GM18526 (cell line): Measurements from ENCODE around the gene MDK.

Experiments
- POLR2A ChIP-seq: IDR thresholded peaks from 3 replicates; pipeline ENCODE4 v1.6.1; 2011; ENCODE audit not compliant: insufficient read length; ENCODE audit errors: extremely low read depth

MDK gene

DNA sequence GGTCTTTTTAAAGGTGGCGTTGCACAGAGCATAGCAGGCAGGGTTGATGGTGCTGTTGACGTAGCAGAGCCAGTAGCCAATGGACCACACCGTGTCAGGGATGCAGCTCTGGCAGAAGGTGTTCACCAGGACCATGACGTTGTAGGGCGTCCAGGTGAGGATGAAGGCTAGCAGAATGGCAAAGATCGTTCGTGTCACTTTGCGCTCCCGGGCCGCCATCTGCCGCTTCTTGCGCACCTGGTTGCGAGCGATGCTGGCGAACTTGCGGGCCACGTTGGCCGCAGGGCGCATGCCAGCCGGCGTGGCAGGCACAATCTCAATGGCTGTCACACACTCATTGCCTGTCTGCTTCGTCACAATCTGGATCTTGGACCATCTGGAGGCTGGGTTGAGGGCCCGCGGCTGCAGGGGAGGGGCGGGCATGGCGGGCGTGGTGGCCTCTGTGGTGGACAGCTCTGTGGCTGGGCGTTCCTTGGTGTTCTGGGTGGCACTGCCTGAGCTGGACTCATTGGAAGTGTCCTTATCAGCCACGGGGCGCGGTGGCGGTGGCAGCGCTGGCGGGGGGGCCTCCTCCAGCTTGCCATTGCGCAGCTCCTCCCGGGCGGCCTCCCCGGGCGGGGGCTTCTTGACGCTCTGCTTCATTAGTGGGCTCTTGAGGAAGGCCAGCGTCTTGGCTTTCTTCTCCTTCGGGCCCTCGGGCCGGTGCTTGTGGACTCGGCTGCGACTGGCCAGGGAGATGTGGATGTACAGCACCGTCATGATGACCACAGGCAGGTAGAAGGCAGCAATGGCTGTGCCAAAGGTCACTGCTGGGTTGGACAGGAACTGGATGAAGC lies 3.9 kb downstream of the MDK start:
- no peak for TF ChIP-seq POLR2A

DNA sequence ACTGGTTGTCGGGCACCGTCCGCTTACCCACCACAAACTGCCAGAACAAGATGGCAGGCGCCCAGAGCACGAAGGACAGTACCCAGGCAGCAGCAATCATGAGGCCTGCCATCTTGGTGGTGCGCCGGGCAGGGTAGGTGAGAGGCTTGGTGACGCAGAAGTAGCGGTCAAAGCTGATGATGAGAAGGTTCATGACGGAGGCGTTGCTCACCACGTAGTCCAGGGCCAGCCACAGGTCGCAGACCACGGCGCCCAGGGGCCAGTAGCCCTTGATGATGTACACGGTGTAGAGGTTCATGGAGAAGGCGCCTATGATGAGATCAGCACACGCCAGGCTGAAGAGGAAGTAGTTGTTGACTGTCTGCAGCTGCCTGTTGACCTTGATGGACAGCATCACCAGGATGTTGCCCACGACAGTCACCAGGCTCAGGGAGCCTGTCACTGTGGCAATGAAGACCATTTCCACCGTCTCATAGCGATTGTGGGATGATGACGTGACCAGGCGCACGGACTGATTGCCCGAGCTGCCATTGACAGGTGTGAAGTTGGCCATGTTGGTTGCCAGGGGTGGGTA lies 4.6 kb downstream of the MDK start:
- TF ChIP-seq POLR2A: no peak

DNA sequence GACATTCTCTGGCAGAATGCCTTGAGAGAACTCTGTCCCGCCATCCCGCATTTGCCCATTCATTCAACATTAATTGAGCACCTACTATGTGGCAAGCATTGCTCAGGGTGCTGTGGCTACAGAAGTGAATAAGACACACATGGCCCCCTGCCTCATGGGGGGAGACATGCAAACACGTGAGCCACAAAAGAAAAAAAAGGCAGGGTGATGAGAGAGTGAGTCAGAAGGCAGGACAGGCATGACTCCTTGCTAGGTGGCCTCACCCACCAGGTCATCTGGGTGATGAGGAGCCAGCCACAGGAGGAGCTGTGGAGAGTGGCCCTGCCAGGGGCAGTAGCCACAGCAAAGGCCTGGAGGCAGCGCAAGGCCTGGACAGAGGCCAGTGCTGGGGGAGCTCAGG lies 5.2 kb downstream of the MDK start:
- TF ChIP-seq POLR2A: no peak

DNA sequence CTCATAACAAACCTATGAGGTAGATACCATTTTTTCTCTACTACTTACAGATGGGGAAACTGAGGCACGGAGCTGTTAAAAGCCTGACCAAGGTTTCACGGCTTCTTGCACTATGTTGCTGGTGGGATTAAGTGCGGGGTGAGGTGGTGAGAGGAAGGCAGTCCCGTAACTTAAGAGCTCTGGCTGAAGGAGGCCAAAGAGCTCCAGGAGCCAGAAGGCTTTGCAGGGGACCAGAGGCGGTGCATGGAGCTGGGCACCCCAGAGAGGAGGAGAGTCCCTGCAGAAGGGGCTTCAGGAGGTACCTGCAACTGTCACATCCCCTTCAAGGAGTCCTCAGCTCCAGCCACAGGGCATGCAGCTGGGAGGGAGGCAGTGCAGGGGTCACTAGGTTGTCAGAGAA lies 6.0 kb downstream of the MDK start:
- TF ChIP-seq POLR2A: no peak

DNA sequence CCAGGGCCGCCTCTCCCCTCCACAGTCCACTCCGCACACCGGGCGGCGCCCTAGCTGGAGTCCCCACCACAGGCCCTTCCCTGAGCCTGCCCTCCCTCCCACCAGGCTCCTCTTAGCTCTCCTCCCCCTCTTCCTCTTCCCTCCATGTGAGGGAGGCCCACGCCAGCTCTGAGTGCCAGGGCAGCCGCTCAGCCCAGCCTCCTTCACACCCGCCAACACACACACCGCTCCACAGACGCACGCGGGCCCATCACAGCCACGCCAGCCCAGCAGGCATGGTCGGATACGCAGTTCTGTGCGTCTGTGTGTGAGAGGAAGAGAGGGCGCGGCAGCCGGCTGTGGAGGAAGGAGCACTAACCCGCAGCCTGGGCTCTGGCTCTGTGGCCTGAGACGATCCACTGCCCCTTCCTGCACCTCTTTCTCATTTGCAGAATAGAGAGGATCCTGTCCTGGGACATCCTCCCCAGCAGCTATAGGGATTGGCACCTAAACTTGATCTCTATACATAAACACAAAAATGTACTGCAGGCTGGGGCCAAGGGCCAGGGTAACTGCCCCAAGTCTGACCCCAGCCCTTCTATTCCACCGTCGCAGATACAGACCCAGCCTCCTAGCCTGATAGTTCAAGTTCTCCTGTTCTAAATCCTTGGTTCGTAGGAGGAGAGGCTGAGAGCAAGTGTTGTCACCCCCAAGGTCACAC lies 6.6 kb downstream of the MDK start:
- TF ChIP-seq POLR2A: no peak

DNA sequence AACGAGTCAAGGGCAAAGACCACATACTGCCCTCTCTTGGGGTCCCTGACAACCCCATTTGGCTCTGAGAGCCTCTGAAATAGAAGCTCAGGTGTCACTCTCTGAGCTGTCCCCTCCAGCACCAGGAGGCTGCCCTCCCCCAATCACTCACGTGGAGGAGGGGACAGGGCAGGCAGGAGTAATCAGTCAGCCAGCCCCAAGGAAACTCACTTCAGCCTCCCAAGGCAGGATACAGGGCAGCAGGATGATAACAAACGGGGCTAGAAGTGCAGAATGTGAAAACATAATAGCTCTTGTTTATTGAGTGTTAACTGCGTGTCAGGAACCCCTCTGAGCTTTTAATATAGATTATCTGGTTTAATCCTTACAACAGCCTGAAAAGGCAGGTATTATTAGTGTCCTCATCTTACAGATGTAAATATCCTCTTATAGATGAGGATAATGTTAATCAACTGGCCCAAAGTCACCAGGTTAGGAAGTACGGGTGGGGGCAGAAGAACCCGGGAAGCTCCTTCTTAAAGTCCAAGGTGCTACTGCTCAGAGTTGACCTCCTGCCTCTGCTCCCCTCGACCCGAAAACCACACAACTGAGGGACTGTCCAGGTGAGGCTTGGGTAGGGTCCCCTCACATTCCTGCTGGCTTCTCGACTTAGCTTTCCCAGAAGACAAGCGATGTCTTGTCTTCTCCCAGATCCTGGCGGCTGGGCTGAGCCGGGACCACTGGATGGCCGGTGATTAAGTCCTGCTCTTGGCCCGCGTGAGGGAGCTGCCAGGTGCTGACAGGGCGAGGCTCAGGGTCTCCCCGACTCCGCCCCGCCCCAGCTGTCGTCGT lies 7.4 kb downstream of the MDK start:
- no peak for TF ChIP-seq POLR2A

DNA sequence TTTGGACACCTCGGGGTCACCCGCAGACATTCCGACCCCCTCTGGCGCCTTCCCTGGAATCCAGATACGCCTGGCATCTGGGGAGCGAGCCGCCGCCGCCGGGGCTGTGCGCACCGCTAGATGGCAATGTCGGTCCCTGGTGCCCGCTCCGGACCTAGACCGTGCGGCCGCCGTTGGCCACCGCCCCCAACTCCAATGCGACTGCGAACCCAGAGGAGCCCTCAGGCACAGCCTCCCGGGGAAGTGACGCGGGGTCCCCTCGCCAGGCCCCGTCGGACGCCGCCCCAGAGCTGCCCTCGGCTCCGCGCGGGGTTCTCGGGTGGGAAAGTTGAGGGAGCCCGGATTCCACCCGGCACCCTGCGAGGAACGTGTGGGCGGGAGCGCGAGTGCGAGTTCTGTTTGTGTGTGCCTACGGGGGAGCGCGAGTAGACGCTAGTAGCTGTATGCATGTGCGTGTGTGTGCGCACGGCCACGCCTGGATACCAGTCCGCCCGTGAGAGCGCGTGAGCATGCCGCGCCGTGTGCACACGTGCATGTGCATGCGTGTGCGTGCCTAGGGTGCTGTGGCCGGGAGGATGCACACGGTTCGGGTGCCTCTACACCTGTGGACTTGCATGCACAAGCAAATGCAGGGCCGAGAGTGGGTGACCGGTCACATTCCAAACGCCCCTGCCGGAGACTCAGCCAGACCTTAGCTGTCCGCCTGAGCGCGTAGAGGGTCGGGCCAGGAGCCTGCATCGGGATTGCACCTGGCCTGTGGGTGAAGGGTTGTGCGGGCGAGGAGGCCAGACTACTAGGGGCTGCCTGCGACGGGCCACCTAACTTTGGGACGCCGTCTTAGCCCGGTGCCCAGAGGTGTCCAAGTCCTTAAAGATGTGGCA lies 8.2 kb downstream of the MDK start:
- TF ChIP-seq POLR2A: no peak

DNA sequence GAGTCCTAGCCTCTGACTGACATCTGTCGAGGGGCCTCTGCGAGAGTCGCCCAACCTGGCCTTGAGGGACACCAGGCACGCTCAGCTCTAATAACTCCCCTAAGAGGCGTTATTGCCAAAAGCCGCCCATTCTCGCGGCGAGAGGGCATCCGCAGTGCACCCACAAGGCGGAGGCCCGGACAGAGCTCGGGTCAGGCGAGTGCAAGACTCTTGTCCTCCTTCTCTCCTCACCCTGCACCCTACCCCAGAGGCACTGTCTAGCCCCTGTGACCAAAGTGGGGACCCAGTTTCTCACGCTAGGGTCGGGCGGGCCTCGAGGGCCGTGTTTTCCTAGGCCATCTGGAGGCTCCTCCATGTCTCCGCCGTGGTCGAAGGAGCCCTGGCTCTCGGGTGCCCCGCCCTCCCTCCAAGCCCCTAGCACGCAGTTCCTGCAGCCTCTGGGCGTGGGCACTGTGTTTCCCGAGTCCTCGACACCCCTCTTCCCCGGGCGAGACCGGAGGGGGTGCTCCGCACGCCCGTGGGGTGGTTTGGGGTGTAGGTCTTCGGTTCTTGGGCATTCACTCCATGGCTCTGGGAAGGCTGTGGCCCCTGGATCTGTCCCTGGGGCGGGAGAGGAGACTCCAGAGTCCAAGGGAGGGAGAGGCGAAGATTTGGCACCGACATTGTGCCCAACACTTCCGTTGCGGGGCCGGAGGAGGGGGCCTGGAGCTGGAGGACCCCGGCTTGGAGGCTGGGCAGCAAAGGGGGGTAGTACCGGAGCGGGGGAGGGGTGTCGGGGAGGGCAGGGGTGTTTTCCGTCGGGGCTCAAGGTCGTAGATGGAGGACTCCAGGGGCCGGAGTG lies 9.1 kb downstream of the MDK start:
- no peak for TF ChIP-seq POLR2A

DNA sequence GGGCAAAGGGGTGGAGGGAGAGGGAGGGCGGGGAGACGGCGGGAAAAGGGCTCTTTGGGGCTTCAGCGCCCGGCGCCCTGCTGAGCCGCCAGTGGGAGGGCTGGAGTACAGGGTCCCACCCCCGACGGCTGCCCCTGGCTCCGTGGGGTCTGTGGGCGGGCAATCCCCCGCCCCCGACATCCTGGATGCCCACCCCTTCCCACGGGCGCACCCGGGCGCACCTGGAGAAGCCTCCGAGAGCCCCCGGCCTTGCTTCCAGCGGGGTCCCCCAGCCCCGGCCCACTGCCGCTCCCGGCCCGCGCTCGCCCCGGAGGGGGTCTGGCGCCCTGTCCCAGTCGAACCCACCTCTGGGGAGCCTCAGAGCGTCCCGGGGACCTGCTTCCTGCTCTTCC lies 9.7 kb downstream of the MDK start:
- no peak for TF ChIP-seq POLR2A

DNA sequence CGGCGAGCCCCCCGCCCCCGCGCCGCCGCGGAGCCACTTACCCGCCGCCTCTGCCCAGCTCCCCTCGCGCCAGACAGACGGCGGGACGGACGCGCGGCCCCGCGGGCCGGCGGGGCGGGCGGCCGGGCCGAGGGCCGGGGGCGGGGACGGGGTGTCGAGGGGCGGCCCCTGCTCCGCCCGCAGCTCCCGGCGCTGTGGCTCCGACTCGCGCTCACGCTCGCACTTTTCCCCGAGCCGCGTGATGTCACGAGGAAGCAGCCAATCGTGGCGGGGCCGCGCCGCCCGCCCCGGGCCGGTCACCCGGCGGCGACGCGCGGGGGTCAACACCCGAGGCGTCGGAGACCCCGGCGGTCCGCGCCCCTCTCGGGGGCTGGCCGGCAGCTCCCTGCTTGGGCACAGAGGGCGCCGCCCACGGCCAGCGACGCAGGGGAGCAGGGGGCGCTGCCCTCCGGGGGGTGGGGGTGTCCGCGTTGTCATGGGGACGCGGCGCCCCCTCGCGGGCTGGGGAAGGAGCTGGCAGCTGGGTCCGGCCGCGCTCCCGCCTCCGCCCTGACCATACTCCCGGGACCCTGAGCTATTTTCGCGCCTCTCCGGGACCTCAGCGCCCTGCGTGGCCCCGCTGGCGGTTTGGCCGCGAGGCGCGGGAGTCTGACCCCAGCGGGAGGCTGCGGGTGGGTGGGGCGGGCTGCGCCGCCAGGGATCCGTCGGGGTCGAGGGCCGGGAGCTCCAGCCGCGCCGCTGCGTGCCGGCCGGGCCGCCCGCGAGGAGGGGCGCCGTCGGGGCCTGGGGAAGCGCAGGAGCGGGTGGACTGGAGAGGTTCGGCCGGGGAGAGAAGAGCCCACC lies 10.3 kb downstream of the MDK start, which contains the start of gene CHRM4:
Gene CHRM4, minus strand, starts transcription at position 199 of the 843 bp plus-strand sequence. CDS start 5,219 bp downstream, outside the sequence.
- TF ChIP-seq POLR2A: no peak

DNA sequence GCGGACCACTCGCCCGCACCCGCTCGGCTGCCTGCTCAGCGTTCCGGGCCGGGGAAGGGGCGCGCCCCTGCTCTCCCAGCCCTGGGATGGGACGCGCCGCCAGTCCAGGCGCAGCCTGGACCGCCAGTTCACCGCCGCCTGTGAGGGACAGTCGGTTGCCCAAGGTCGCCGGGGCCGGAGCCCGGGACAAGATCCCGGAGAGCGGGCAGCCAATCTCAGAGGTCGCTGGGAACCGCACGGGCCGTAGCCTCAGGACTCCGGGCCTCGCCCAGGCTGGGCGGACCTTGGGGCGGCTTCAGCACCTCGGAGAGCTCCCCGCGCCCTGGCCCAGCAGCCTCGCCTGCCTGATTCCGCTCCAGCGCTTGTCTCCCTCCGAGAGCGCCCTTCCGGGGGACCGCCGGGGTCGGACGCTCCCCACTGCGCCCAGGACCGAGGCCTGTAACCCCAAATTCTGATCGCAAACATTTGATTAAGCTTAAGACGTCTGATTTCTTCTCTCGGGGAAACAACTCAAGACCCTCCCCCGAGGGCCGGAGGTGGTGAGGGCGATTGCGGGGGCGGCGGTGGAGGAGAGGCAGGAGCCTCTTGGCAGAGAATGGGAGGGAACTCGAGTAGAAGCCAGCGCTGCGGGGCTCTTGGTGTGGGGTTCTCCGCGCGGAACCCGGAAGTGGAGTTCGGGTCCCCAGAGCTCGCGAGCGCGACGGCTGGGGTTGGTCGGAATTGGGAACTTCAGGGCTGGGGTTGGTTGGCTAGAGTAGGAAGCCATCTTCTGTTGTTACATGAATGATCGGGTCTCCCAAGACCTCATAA lies 11.2 kb downstream of the MDK start:
- no peak for TF ChIP-seq POLR2A

DNA sequence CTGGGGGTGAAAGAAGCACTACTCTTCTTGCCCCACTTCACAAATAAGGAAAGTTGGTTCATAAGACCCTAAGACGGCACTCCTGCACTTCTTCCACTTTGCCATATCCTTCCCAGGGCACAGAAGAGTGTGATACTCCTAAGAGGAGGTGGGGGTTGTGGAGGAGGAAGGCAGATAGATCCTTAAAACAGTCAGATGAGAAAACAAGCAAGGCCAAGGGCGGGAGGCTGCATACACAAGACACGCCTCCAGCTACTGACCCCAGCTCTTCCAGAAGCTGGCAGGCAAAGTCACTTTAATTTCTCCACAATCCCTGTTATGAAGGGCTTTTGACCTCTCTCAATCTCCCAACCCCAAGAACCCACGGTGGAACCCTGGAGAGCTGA lies 11.8 kb downstream of the MDK start:
- no peak for TF ChIP-seq POLR2A
